T-helper 2 cell treated with Interferon-gamma antibody and Interleukin-4, amounts not matched to agents 5 μg/mL and 100 μg/mL, for 36 hours (primary cell): ENCODE data around the gene PPP1R37.

Source experiments
- DNase-seq: peaks from one replicate; pipeline ENCODE4 v3.0.0; 2021; ENCODE audit warnings: low spot score
- H3K27ac Mint-ChIP-seq: one replicate; pipeline ENCODE4 v1.8.0; 2021; ENCODE audit warnings: mild to moderate bottlenecking, mixed read lengths
- H3K27me3 Mint-ChIP-seq: one replicate; pipeline ENCODE4 v1.8.0; 2021; ENCODE audit warnings: low read depth, mixed read lengths
- H3K36me3 Mint-ChIP-seq: one replicate; pipeline ENCODE4 v1.8.0; 2021; ENCODE audit warnings: low read depth, mixed read lengths
- H3K4me1 Mint-ChIP-seq: one replicate; pipeline ENCODE4 v1.8.0; 2021; ENCODE audit warnings: low read depth, mixed read lengths
- H3K4me3 Mint-ChIP-seq: one replicate; pipeline ENCODE4 v1.8.0; 2022; ENCODE audit warnings: mild to moderate bottlenecking, moderate library complexity, mixed read lengths
- H3K9me3 Mint-ChIP-seq: one replicate; pipeline ENCODE4 v1.8.0; 2021; ENCODE audit warnings: mixed read lengths

Gene PPP1R37

DNA sequence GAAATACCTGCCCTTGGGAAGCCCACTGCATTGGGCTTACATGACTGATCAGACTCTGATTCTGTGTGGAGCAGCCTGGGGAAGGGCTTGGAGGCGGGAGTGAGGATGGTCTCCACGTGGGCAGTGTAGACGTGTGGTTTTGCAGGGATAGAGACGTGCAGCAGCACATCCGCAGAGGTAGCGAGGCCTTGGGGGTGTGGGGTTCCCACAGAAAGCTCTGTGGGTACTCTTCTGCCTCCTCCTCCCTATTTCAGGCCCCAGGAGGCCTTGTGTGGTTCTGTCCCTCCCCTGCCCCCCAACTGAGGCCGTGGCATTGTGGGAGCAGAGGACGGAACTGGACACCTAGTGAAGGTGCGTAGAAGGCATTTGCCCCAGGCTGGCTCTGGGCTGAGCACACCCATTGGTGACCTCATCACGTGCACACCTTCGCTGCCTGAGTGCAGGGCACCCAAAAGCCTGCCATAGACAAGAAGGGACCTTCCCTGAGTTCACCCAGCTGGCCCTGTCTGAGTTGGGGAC is 28.9 kb downstream of the PPP1R37 start:
- H3K4me3 Mint-ChIP-seq: no peak overlapping the region
- no peaks in the 10 kb centered on the region for H3K27me3 Mint-ChIP-seq
- H3K4me1 Mint-ChIP-seq: peaks cover 37% of the 10 kb centered on the region

DNA sequence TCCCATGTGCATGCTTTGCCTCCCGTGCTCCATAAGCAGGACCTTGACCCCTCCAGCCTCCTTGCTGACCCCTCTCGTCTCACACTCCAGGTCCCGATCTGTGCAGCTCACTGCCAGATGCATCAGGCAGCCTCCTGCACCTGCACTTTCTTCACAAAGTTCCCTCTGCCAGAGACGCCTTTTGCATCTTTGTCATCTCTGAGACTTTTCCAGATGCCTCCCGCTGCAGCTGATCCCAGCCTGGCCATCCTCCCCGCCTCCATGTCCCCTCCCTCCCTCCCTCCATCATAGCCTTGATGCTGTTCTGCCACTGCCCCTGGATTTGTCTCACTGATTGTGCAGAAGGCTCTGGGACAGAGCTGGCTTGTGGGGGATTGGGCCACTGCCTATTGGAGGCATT is 29.9 kb downstream of the PPP1R37 start:
- H3K27ac Mint-ChIP-seq: no peak overlapping the region
- no peaks in the 10 kb centered on the region for H3K9me3 Mint-ChIP-seq
- no peaks in the 10 kb centered on the region for H3K27me3 Mint-ChIP-seq
- H3K4me3 Mint-ChIP-seq: no peak overlapping the region
- peaks cover 30% of the 10 kb centered on the region for H3K4me1 Mint-ChIP-seq
- no peak for DNase-seq
- H3K36me3 Mint-ChIP-seq: no peaks in the 10 kb centered on the region

More for the DNA sequence above, 28.9 kb downstream of the PPP1R37 start:
- H3K27ac Mint-ChIP-seq: no peak overlapping the region
- no peak for DNase-seq
- H3K36me3 Mint-ChIP-seq: no peaks in the 10 kb centered on the region
- no peaks in the 10 kb centered on the region for H3K9me3 Mint-ChIP-seq

DNA sequence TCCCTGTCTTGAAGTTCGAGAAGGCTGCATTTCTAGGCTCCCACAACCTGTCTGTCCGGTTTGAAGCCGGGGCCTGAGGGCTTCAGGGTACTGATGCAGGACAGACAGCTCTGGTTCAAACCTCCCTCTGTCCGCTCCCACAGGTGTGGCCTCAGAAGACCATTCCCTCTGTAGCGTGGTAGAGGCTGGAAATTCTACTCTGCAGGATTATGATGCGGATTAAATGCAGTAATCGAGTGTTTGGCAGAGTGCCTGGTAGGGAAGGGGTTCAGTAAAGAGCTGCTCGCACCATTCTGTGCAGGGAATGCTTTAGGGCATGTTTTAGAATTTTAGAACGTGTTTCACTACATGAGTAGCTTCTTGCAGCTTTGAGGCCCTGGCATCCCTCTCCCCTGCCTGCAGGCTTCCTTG is 30.5 kb downstream of the PPP1R37 start:
- Mint-ChIP-seq H3K4me1 (peaks cover 23% of the 10 kb centered on the region), H3K27ac (no peak overlapping the region)

DNA sequence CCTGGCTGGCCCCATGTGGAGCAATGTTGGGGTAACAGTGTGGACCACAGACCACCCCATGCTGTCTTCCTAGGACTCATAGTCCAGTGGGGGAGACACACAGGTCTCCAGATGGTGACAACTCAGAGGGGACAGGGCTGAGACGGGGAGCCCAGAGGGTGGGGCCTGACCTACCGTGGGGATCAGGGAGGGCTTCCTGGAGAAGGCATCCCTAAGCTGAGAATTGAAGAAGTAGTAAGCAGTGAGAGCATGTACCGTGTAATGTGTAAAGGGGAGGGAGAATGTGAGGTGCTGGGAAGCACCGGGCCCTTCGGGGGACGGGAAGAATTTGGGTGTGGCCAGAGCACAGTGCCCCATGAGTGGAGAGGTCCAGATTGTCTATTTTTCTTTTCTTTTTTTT is 31.0 kb downstream of the PPP1R37 start:
- H3K27ac Mint-ChIP-seq: no peak overlapping the region
- no peaks in the 10 kb centered on the region for H3K27me3 Mint-ChIP-seq
- H3K36me3 Mint-ChIP-seq: no peaks in the 10 kb centered on the region
- peaks cover 20% of the 10 kb centered on the region for H3K4me1 Mint-ChIP-seq
- H3K9me3 Mint-ChIP-seq: no peaks in the 10 kb centered on the region
- DNase-seq: no peak
- no peak overlapping the region for H3K4me3 Mint-ChIP-seq

More for the DNA sequence above, 30.5 kb downstream of the PPP1R37 start:
- H3K9me3 Mint-ChIP-seq: no peaks in the 10 kb centered on the region
- no peaks in the 10 kb centered on the region for H3K27me3 Mint-ChIP-seq
- DNase-seq: no peak
- no peaks in the 10 kb centered on the region for H3K36me3 Mint-ChIP-seq
- H3K4me3 Mint-ChIP-seq: no peak overlapping the region

DNA sequence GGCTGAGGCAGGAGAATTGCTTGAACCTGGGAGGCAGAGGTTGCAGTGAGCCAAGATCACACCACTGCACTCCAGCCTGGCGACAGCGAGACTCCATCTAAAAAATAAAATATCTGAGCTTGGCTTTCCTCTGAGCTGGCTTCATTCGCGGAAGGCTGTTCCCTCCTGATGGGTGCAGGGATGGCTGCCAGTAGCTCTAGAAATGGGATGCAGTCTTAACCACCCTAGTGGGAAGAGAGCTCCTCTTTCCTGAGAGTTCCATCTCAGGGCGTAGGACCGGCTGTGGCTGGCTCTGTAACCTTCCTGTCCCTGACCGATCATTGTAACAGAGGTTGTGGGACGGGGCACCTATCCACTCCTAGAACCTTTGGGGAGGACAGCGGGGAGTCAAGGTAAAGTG is 32.4 kb downstream of the PPP1R37 start:
- Mint-ChIP-seq H3K4me3 (no peak overlapping the region), H3K27me3 (no peaks in the 10 kb centered on the region), H3K4me1 (peaks cover 16% of the 10 kb centered on the region), H3K36me3 (no peaks in the 10 kb centered on the region), H3K9me3 (no peaks in the 10 kb centered on the region), H3K27ac (no peak overlapping the region)
- DNase-seq: no peak

DNA sequence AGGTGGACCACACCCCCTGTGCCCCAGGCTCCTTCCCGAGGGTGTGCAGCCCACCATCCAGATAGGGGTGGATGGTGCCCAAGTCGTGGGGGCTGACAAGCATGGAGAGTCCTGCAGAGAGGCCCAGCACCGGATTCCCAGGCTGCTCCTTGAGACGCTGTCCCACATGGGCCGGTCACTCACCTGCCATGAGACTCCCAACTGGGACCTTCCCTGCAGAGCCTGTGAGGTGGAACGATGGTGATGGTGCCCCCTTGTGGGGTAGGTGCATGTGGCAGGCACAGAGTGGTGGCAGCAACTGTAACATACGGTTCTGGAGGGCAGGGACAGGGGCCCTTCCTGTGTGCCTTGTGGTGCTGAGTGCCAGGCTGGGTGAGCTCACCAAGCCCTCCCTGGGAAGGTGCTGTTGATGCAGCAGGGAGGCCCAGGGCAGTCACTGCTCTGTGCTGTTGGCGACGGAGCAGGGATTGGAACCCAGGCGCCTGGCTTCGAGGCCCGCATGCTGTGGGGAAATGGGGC is 33.1 kb downstream of the PPP1R37 start:
- no peaks in the 10 kb centered on the region for H3K9me3 Mint-ChIP-seq
- H3K36me3 Mint-ChIP-seq: no peaks in the 10 kb centered on the region
- H3K27ac Mint-ChIP-seq: no peak overlapping the region
- H3K27me3 Mint-ChIP-seq: no peaks in the 10 kb centered on the region
- peaks cover 12% of the 10 kb centered on the region for H3K4me1 Mint-ChIP-seq
- H3K4me3 Mint-ChIP-seq: no peak overlapping the region
- DNase-seq: peak; percentile 57

DNA sequence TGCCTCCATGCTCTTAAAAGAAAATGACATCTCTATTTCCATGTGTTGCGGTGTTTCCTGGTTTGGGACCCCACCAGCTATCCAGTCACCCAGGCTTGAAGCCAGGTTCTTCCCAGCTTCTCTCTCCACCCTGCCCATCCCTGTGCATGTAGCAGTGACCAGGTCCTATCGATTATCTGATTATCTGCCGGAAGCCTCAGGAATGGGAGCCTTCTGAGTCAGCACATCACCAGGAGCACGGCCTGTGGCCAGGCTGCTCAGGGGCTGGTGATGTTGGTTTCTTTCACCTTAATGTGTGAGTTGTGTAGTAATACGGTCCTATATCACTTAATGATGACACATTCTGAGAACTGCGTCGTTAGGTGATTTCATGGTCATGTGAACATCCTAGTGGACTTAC is 33.7 kb downstream of the PPP1R37 start:
- Mint-ChIP-seq H3K27me3 (no peaks in the 10 kb centered on the region), H3K27ac (no peak overlapping the region), H3K4me3 (no peak overlapping the region), H3K9me3 (no peaks in the 10 kb centered on the region), H3K36me3 (no peaks in the 10 kb centered on the region), H3K4me1 (peaks cover 7% of the 10 kb centered on the region)
- DNase-seq: no peak

DNA sequence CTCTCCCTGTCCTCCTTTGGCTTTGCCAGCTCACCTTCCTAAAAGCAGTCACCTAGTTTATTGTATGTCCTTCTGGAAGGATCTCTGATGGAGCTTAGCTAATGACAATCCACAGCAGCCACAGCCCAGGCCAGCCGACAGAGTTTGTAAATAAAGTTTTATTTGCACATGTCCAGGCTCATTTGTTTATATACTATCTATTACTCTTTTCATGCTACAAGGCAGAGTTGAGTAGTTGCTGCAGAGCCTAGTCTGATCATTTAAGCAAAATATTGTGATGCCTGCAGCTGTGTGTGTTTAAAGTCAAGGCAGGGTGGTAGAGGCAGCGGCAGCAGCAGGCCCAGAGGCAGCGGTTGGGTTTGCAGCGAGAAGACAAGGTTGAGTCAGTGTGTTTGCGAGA is 35.2 kb downstream of the PPP1R37 start:
- Mint-ChIP-seq H3K36me3 (no peaks in the 10 kb centered on the region), H3K27me3 (no peaks in the 10 kb centered on the region), H3K4me3 (no peak overlapping the region), H3K4me1 (peaks cover 6% of the 10 kb centered on the region), H3K27ac (no peak overlapping the region), H3K9me3 (no peaks in the 10 kb centered on the region)
- DNase-seq: no peak

DNA sequence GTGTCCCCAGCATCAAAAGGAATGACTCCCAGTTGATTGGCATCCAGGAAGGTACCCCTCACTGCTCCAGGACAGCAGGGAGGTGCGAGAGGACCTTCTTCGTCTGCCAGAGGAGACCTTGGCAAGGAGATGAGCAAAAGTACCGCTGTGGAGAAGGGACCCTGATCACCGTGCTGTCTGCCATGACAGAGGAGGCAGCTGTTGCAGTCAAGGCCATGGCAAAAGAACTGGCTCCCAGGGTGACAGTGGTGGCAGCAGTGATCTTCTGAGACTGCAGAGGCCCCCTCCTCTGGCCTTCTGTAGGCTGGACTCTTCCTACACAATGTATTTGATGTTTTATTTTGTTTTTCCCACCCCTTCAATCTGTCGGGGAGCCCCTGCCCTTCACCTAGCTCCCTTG is 35.8 kb downstream of the PPP1R37 start:
- Mint-ChIP-seq H3K4me1 (peaks cover 6% of the 10 kb centered on the region), H3K27me3 (no peaks in the 10 kb centered on the region), H3K27ac (no peak overlapping the region), H3K9me3 (no peaks in the 10 kb centered on the region), H3K36me3 (no peaks in the 10 kb centered on the region), H3K4me3 (no peak overlapping the region)
- no peak for DNase-seq

DNA sequence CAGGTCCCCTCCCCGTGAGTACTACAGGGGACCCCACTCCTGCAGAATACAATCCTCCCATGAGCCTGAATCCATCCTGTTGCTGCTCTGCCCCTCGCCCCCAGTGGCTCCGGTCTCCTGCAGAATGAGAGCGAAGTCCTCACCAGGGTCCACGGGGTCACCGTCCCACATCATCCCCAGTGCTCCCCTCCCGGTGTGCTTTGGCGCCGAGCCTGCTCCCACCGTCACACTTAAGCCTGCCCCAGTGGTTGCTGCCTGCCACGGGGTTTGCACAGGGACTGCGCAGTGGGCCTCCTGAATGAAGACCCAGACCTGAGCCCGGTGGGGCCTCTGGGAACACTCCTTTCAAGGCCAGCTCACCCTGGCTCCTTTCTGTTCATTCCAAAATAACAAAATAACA is 37.3 kb downstream of the PPP1R37 start:
- Mint-ChIP-seq H3K4me3 (no peak overlapping the region), H3K36me3 (no peaks in the 10 kb centered on the region), H3K9me3 (no peaks in the 10 kb centered on the region), H3K27ac (no peak overlapping the region), H3K27me3 (no peaks in the 10 kb centered on the region), H3K4me1 (peaks cover 6% of the 10 kb centered on the region)
- DNase-seq: no peak

DNA sequence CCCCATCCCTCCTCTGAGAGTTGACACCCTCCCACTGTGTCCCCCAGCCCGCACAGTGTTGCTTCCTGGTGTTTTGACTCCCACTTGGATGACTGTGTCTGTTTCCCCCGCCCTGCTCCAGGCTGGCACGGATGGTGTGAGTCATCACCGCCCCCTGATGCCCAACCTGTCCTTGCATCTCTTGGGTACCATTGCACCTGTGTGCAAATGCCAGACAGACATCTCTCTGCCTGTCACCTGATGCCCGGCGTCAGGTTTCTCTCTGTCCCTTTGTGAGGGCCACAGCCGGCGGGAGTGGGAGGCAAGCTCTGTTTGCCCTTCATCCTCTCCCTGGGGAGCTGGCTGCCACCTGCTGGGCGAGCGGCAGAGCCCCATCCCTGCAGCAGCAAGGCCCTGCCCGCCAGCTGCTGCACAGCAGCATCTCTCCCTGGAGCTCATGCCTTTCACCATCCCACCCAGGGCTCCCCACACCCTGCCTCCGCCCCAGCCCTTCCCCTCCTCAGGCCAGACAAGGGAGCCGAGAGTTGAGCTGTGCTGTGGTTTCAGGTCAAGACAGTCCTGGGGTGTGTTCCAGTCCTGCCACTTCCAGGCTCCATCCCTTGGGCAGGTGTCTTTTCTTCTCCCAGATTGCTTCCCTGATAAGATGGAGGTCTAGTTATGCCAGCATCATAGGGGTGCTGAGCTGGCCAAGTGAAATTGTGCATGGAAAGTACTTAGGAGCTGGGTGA is 38.1 kb downstream of the PPP1R37 start:
- Mint-ChIP-seq H3K27ac (no peak overlapping the region), H3K36me3 (no peaks in the 10 kb centered on the region), H3K27me3 (no peaks in the 10 kb centered on the region), H3K4me3 (no peak overlapping the region), H3K9me3 (no peaks in the 10 kb centered on the region), H3K4me1 (peaks cover 4% of the 10 kb centered on the region)
- DNase-seq: no peak

DNA sequence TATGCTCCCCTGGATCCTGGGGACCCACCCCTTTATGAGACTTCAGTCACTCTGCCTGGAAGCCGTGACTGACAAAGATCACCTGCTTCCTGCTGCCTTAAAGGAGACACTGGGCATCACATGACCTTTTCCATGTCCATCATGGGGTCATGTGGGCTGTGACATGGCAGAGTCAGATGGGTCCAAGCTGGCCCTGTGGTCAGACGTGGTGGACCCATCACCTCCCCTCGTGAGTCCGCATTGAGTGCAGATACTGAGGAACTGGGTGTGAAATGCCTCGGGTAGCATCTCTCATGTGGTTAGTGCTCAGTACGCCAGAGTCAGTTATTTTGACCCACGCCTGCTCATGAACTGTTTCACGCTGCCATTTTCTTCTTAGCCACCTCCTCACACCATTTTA is 40.7 kb downstream of the PPP1R37 start:
- H3K36me3 Mint-ChIP-seq: no peaks in the 10 kb centered on the region
- H3K27ac Mint-ChIP-seq: no peak overlapping the region
- peaks cover 3% of the 10 kb centered on the region for H3K4me1 Mint-ChIP-seq
- no peaks in the 10 kb centered on the region for H3K9me3 Mint-ChIP-seq
- DNase-seq: no peak
- no peaks in the 10 kb centered on the region for H3K27me3 Mint-ChIP-seq
- no peak overlapping the region for H3K4me3 Mint-ChIP-seq

DNA sequence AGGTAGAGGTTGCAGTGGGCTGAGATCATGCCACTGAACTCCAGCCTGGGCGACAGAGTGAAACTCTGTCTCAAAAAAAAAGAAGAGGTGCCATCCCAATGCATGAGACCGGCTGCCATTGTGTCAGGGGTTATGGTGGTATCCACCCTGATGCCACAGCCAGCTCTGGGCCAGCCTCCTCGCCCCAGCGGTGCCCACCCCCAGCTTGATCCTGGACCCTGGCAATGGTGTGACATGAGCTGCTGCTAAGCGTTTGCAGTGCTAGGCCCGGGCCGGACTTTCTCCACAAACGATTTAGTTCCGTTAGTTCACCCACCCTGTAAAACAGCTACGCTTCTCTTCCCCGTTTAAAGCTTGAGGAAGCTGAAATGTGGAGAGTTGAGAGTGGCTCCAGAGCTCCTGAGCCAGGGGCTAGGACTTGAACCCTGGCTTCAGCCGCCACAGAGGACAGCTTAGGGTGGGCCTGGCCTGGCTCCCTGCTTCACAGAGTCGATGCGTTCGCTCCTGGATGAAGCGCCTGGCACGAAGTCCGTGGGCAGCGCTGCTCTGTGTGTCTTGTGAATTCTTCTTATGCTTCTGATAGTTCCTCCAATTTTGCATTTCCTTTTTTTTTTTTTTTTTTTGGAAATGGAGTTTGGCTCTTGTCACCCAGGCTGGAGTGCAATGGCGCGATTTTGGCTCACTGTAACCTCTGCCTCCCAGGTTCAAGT is 42.4 kb downstream of the PPP1R37 start:
- no peaks in the 10 kb centered on the region for H3K27me3 Mint-ChIP-seq
- H3K36me3 Mint-ChIP-seq: no peaks in the 10 kb centered on the region

DNA sequence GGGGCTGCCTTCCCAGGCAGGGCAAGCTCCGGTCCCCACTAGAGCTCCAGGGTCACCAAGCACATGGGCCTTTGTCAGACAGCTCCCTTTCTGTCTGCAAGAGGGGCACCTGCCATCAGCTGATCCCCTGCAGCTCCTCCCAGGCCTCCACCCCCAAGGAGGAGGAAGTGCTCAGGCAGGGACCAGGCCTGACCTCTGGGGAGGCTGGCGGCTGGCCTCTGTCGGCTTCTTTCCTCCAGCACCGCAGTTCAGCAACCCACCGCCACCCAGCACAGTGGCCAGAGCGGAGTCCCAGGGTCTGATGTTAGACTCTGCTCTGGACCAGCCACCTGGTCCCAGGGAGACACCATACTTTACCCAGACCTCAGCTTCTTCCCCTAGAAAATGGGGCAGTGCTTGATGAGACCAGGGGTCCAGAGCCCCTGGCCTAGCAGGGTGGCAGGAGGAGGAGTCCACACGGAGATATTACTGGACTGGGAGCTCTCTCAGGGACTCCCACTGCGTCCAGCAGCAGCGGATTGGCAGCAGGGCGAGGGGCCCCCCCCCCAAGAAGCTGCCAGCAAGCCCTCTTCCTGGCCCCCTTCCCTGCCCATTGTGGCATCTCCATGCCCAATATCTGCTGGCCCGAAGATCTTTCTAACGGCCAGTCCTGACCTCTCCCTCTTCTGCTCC is 43.7 kb downstream of the PPP1R37 start:
- H3K4me1 Mint-ChIP-seq: peaks cover 3% of the 10 kb centered on the region
- no peak for DNase-seq
- no peak overlapping the region for H3K27ac Mint-ChIP-seq
- H3K9me3 Mint-ChIP-seq: no peaks in the 10 kb centered on the region
- H3K4me3 Mint-ChIP-seq: no peak overlapping the region
- H3K27me3 Mint-ChIP-seq: no peaks in the 10 kb centered on the region
- no peaks in the 10 kb centered on the region for H3K36me3 Mint-ChIP-seq

More for the DNA sequence above, 42.4 kb downstream of the PPP1R37 start:
- H3K4me3 Mint-ChIP-seq: no peak overlapping the region
- DNase-seq: no peak
- H3K27ac Mint-ChIP-seq: no peak overlapping the region
- H3K4me1 Mint-ChIP-seq: peaks cover 3% of the 10 kb centered on the region
- no peaks in the 10 kb centered on the region for H3K9me3 Mint-ChIP-seq
